ENCODE results near the gene PRR15L.

Gene PRR15L

DNA sequence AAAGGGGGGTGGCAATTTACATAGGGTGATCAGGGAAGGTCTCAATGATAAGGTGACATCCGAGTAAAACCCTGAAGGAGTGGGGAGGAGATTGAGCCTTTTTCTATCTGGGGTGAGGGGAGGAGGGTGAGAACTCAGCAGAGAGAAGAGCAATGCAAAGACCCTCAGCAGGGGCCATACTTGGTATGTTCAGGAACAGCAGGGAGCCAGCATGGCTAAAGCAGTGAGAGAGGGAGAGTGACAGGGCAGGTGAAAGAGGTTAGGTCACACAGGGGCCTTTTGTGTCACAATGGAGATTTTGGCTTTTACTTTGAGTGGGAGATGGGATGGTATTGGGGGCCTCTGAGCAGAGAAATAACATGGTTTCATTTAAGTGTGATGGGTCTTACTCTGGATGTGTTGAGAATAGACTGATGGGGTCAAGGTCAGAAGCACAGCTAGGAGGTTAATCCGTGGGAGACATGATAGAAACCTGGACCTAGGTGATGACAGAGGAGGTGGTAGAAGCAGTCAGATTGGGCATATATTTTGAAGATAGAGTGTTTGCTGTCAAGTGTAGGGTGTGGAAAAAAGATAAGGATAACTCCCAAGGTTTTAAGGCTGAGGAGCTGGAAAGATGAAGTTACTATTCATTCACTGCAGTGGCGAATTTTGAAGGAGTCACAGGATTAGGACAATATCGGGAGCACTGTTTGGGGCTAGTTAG lies 55.5 kb downstream of the PRR15L start:
- no peak for DNase-seq
